Measurements from ENCODE around the gene HIPK4. TPM values are rescaled to one million over a fixed set of nuclear protein-coding genes. Genes with fewer than 3 reads are reported as not detected.

HIPK4 gene
- total and polyA plus RNA-seq, 4 donors, result 0.02 to 0.17 TPM; not detected in 2

GRCh38 chr19:40348961-40349507, 40.9 kb downstream of the HIPK4 start:
- DNase-seq (ENCODE audit: low spot score), result no peak
- H3K9me3 ChIP-seq (ENCODE audit: control insufficient read depth in 4 of 4, low read length in 3 of 4), result no peaks in the 10 kb centered on the region
- H3K36me3 ChIP-seq (ENCODE audit: control insufficient read depth in 4 of 4, insufficient read depth in 3 of 4, low read depth in 1 of 4, low read length in 3 of 4), result peaks cover 0 to 2% (median 0%) of the 10 kb centered on the region in 4 donors
- TF ChIP-seq ZBTB33 (IDR thresholded peaks at IDR 0.05) (no peak), RXRA (IDR thresholded peaks at IDR 0.05) (no peak), HNF4G (IDR thresholded peaks at IDR 0.05) (no peak), TAF1 (conservative IDR thresholded peaks at IDR 0.05) (no peak), SP1 (IDR thresholded peaks at IDR 0.05) (no peak), FOXA1 (IDR thresholded peaks at IDR 0.05) (no peak), NR2F2 (IDR thresholded peaks at IDR 0.05) (no peak), YY1 (IDR thresholded peaks at IDR 0.05) (no peak), CTCF (IDR thresholded peaks at IDR 0.05; ENCODE audit: low read depth, low read length, missing input control) (no peak), HNF4A (conservative IDR thresholded peaks at IDR 0.05) (no peak), EGR1 (IDR thresholded peaks at IDR 0.05; ENCODE audit: low read depth in 2 of 2) (no peak)
- peak overlapping the region; percentile 85 to 92 (median 87) for H3K4me3 ChIP-seq (ENCODE audit: low read depth in 1 of 3, low read length in 3 of 3)
- H3K27ac ChIP-seq (ENCODE audit: low read depth in 1 of 2, low read length in 2 of 2), result peak overlapping the region in 1 of 2 donors; percentile 68
- peak overlapping the region; percentile 57 for H3K9ac ChIP-seq (ENCODE audit: low read depth in 1 of 2, low read length in 2 of 2)
- H3K4me1 ChIP-seq (ENCODE audit: control insufficient read depth in 4 of 4, insufficient read depth in 4 of 4, low read length in 3 of 4), result peaks cover 0 to 19% (median 14%) of the 10 kb centered on the region in 4 donors
- no peaks in the 10 kb centered on the region for H3K27me3 ChIP-seq (ENCODE audit: control insufficient read depth in 4 of 4, insufficient read depth in 4 of 4, low read length in 3 of 4)
- WGBS, result 29% methylated on average over 17 of the region's 17 CpGs

GRCh38 chr19:40348125-40348913, 41.7 kb downstream of the HIPK4 start, which contains the start of the genes C19orf47 and PLD3:
TSS of gene C19orf47 (minus strand) at chr19:40348397. CDS start at chr19:40341857, 6,540 bp downstream.
TSS of gene PLD3 (plus strand) at chr19:40348695. CDS start at chr19:40366484, 17,789 bp downstream.
- DNase-seq (ENCODE audit: low spot score), result peak; percentile 96
- peaks cover 0 to 19% (median 14%) of the 10 kb centered on the region in 4 donors for H3K4me1 ChIP-seq (ENCODE audit: control insufficient read depth in 4 of 4, insufficient read depth in 4 of 4, low read length in 3 of 4)
- H3K4me3 ChIP-seq (ENCODE audit: low read depth in 1 of 3, low read length in 3 of 3), result peak within 1 kb of the TSS; percentile 85 to 92 (median 87)
- H3K27me3 ChIP-seq (ENCODE audit: control insufficient read depth in 4 of 4, insufficient read depth in 4 of 4, low read length in 3 of 4), result no peaks in the 10 kb centered on the region
- no peaks in the 10 kb centered on the region for H3K36me3 ChIP-seq (ENCODE audit: control insufficient read depth in 4 of 4, insufficient read depth in 3 of 4, low read depth in 1 of 4, low read length in 3 of 4)
- under 1% methylated on average over 77 of the region's 77 CpGs for WGBS
- H3K27ac ChIP-seq (ENCODE audit: low read depth in 1 of 2, low read length in 2 of 2), result peak within 1 kb of the TSS; percentile 49 to 68
- no peaks in the 10 kb centered on the region for H3K9me3 ChIP-seq (ENCODE audit: control insufficient read depth in 4 of 4, low read length in 3 of 4)
- H3K9ac ChIP-seq (ENCODE audit: low read depth in 1 of 2, low read length in 2 of 2), result peak within 1 kb of the TSS; percentile 64 to 84
- peak in 1 of 2 donors; percentile 25 for TF ChIP-seq EGR1 (IDR thresholded peaks at IDR 0.05; ENCODE audit: low read depth in 2 of 2)
- peak in 1 of 2 donors; percentile 45 for TF ChIP-seq RAD21 (IDR thresholded peaks at IDR 0.05)
- TF ChIP-seq ATF3 (IDR thresholded peaks at IDR 0.05), result no peak
- TF ChIP-seq CTCF (IDR thresholded peaks at IDR 0.05; ENCODE audit: low read depth, low read length, missing input control), result no peak
- no peak for TF ChIP-seq FOXA2 (IDR thresholded peaks at IDR 0.05)
- TF ChIP-seq JUND (IDR thresholded peaks at IDR 0.05), result no peak
- peak; percentile 61 for TF ChIP-seq FOXA1 (IDR thresholded peaks at IDR 0.05)
- TF ChIP-seq TAF1 (conservative IDR thresholded peaks at IDR 0.05), result peak; percentile 43
- TF ChIP-seq YY1 (IDR thresholded peaks at IDR 0.05), result peak; percentile 96
- TF ChIP-seq SP1 (IDR thresholded peaks at IDR 0.05), result peak; percentile 68
- TF ChIP-seq REST (IDR thresholded peaks at IDR 0.05), result peak; percentile 48
- TF ChIP-seq ZBTB33 (IDR thresholded peaks at IDR 0.05), result peak; percentile 57
- TF ChIP-seq MAX (IDR thresholded peaks at IDR 0.05), result peak; percentile 58
- TF ChIP-seq HNF4G (IDR thresholded peaks at IDR 0.05), result no peak

All from liver (tissue), 9 donors.